GM21528 (cell line): ENCODE data around the gene GSK3B.
"Not testable (repeated sequence)": the region's sequence is repeated elsewhere in the genome, so short reads cannot be mapped to it uniquely, and the experiment has no call there.

Experiments used
- ATAC-seq: cut with Tn5 transposase; IDR thresholded peaks from one replicate; pipeline ENCODE4 v1.9.1; 2021; ENCODE audit warnings: mild to moderate bottlenecking, moderate library complexity; ENCODE audit not compliant: unreplicated experiment, low FRiP score

Gene GSK3B

DNA sequence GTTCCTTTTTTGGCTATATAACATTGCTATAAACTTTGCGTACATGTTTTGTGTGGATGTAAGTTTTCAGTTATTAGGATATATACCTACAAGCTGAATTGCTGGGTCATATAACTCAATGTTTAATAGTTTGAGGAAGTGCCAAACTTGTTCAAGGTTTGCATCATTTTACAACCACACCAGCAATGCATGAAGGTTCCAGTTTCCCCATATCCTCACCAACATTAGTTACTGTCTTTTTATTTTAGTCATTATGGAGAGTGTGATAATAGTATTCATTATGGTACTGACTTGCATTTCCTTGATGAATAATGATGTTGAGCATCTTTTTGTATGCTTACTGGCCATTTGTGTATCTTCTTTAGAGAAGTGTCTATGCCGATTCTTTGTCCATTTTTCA is 200.1 kb downstream of the GSK3B start:
- no peak for ATAC-seq

DNA sequence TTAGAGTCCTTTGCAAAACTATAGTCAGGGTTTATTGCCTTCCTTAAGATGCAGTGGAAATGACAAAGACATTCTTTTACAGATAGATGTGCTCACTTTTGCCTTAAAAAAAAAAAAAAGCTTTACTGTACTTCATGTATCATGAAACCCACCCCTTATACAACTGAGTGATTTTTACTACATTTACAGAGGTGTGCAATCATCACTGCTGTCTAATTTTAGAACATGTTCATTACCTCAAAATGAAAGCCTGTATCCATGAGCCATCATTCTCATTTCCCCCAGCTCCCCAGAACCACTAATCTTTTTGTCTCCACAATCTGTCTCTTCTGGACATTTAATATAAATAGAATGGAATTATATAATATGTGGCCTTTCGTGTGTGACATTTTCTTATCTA is 200.5 kb downstream of the GSK3B start:
- ATAC-seq, result no peak

DNA sequence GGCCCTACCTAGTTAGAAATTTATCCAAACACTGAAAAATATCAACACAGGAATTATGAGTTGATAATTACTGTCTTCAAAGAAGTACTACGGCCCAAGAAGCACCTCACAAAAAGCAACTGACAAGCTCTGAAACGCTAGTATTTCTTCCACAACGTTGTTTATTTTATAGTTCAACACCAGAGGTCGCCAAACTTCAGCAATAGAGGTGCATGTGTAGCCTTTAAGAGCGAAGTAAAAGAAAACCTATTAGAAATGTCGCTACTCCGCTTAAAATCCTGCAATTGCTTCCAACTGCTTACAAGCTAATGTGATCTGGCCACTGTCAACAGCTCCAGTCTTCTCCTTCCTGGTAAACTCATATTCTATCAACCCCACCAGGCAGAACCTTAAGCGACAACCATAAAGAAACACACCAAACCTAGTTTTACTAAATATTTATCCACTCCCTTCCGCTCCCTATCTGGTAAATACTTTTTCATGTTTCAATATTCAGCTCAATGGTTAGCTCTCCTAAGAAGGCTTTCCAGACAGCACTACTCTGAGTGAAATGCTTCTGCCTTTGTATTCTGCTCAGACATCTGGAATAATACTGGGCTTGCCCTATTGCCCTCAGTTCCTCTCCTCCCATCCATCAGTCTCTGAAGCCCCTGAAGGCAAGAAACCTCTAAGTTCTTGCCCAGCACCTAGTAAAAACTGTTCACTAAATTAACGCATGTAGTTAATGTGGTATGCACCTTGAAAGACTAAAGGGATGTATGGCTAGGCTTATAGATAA is 202.1 kb downstream of the GSK3B start:
- ATAC-seq, result no peak

DNA sequence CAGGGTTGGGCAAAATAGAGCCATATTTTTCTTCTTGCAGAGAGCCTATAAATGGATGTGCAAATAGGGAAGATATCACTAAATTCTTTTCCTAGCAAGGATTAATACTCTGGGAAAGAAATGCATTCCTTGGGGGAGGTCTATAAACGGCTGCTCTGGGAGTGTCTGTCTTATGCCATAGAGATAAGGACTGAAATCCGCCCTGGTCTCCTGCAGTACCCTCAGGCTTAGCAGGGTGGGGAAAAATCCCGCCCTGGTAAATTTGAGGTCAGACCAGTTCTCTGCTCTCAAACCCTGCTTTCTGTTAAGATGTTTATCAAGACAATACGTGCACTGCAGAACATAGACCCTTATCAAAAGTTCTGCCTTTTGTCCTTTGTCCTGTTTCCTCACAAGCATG is 205.6 kb downstream of the GSK3B start:
- not testable (repeated sequence) for ATAC-seq

DNA sequence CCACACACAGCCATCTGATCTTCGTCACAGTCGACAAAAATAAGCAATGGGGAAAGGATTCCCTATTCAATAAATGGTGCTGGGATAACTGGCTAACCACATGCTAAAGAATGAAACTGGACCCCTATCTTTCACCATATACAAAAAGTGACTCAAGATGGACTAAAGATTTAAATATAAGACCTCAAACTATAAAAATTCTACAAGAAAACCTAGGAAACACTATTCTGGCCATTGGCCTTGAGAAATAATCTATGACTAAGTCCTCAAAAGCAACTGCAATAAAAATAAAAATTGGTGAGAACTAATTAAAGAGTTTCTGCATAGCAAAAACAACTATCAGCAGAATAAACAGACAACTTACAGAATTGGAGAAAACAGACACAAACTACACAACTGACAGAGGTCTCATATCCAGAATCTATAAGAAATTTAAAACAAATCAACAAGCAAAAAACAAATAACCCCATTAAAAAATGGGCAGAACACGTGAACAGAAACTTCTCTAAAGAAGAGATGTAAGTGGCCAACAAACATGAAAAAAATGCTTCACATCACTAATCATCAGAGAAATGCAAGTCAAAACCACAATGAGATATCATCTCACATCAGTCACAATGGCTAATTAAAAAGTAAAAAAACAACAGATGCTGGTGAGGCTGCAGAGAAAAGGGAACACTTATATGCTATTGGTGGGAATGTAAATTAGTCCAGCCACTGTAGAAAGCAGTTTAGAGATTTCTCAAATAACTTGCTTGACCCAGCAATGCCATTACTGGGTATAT is 208.3 kb downstream of the GSK3B start:
- no peak for ATAC-seq

DNA sequence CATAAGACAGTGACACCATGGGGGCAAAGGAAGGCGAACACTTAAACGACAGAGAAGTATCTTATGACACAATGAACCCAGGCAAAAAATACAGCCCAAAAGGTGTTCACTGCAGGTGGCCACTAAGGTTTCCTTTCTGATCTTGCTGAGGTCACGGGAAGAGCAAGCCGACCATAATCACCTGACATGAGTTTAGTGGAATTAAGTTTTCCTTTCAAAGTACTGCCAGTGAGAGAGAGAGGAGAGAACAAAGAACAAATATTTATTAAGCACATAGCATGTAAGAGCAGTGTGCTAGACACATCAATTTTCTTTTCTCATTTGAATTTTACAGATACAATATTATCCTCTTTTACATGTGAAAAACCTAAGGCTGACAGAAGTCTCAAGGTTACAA is 210.1 kb downstream of the GSK3B start:
- ATAC-seq, result no peak

DNA sequence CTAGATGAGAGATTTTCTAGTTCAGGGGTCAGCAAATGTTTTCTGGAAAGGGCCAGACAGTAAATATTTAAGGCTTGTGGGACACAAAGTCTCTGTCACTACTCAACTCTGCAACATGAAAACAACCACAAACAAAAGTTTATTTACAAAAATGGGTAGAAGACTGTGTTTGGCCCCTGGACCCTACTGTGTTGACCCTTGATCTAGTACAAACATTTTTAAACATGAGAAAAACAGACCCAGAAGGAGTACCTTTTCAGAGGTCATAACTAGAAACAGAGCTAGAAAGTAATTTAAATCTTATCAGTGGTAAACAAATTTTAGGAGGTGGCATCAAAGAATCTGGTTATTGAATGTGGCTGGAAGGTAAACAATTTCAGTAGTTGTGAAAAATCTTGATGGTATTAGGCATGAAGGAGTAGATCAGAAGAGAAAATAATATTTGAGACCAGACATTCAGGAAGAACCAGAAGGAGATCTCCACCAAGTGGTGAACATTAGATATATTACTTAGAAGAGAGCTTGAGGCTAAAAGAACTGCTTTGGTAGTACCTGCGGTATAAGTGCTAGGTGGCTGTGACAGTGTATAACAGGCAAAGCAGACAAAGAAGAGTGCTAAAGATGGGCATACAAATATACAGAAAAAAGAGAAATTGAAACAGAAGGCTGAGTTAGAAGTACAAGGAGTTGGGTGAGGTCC is 210.6 kb downstream of the GSK3B start:
- ATAC-seq, result no peak

DNA sequence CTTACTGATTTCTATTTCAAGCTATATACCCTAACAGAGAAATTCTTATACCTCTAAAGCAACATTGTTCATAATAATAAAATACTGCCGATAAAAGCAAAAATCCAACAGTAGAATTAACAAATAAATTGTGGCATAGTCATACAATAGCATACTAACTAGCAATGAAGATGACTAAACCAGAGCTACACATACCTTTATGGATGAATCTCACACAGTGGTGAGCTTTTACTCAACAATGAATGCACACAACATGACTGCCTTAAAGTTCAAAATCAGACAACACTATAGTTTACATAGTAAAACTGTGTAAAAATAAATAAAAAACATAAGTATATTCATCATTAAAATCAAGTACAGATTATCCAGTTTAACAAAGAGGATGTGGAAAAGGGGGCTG is 213.3 kb downstream of the GSK3B start:
- ATAC-seq, result no peak

DNA sequence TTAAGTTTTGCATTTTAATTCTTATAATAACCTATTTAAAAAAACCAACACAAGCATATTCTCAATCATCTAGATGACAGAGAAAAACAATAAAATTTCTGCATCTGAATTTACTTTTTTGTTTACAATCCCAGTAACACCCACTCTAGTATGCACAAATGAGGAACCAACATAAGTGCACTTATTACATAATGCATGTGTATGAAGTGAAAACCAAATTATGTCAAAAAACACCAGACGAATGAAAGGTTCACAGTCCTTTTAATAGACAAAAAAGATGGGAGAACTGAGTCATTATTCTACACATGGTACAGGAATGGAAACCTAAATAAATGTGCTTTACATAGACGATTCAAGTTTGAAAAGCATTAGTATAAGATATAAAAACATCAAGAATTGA is 220.6 kb downstream of the GSK3B start:
- ATAC-seq, result no peak

DNA sequence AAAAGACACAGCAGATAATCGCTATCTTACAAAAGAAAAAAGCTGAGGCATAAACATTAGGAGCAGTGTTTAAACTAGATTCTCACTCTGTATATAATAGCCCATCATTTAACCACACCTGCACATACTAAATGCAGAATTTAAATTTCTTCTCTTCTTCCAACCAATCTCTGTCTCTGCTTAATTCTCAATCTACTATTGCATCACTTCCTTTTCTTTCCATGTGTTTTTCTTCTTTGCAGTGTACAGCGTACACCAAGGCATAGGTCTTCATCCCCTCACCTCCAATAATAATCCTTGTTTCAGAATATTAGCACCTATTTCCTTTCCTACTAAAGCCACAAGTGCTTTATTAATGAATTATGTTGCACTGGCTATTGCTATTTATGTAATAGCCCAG is 221.5 kb downstream of the GSK3B start:
- no peak for ATAC-seq

DNA sequence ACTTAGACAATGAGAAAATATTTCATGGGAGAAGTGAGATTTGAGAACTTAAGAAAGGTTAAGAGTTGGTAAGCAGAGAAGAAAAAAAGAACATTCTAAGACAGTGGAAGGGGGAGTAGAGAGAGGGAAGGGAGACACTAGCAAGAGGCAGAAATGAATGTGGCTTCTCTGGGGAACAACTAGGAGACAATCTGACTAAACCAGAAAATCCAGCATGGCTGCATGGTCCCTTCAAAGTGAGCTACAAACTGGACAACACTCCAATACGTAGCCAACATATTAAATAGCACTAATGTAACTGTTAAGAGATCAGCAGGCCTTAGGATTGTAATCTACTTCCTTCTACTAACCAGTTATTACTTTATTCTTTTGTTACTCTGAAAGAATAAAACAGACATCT is 222.7 kb downstream of the GSK3B start:
- ATAC-seq, result no peak

DNA sequence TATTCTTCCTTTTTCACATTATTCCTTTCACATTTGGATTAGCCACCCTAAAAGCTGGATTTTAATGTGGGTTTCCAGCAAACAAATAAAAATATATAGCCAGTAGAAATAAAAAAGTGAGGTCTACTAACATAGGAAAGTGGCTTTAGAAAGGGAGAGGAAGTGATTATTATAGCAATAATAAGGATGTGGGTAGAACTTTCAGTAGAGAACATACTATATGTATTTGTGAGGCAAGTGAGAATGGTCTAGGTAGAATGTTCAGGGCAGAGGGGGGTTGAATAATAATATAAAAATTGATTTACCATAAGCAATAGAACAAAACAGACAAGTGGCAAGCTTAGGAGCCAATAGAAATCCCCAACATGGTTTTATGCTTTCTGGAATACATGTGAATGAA is 223.7 kb downstream of the GSK3B start:
- no peak for ATAC-seq

DNA sequence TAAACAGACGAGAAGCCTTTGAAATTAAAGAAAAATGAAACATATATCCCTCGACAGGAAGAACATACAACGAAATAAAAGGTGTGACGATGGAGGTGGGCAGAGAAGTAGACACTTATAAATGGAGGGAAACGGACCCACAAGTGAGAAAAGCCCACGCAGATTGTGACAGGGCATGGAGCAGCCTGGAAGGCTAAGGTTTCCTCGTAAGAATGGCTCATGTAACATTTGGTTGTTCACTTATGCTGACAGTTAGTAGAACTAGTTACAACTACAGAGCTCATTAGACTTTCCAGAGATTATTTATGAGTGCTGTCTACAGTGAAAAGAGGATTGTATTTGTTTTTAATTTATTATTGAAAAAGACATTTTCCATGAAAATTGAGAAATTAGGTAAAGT is 229.8 kb downstream of the GSK3B start:
- no peak for ATAC-seq

DNA sequence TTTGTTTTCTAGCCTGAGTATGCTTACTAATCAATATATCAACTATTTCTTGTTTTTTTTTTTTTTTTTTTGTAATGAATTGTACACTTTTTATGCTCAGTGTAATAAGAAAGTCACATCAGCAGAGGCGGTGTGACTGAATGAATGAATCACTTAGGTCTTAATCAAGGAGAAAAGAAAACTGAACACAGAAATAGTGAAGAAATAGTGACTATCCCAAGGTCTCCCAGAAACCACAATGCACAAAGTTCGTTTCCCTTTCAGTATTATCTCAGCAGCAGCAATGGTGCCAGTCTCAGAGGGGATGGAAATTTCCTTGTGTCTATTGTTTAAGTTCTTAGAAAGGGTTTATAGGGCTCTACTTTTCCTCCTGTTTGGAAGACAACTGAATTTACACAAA is 231.6 kb downstream of the GSK3B start:
- ATAC-seq, result no peak

DNA sequence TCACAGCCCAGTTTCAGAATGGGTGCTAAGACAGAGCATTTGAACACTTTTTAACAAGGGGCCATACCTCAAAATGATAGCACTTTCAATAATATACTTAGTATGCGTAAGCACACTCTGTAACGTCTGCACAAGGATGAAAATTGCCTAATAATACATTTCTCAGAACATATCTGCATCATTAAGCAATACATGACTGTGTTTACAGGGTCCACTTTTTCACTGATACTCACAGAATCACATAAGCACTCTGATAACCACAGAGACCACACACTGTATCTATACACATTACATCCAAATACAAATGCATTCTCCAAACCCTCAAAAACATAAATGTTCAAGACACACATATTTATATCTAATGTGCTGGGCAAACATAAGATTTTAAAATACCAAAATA is 232.6 kb downstream of the GSK3B start:
- no peak for ATAC-seq

DNA sequence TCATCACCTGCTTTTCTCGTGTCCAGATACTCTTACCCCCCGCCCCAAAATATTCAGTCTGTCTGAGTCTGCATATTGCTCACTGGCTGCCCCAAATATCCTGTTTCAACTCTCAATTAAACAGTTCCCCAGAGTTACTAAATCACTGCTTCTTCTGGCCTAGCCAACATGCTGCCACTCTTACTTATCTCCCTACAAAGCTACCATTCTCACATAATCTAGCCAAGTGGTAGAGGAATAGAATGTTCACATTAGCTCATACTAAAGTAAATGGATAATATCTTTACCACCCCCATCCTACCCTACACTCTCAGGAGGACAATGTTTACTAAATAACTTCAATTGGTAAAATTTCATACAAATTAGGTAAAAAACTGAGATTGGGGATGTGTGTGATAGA is 234.5 kb downstream of the GSK3B start:
- ATAC-seq, result no peak

DNA sequence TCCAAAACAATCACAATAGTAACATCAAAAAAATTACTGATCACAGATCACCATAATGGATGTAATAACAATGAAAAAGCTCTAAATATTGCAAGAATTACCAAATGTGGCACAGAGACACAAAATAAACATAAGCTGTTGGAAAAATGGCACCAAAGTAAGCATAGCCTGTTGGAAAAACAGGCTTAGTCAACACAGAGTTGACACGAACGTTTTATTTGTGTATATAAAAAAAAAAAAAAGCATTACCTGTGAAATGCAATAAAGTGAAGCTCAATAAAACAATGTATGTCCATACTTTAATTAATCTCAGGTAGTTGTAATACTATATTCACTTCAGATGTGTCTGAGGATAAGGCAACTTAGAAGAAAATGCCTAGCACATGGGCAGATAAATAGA is 235.3 kb downstream of the GSK3B start:
- no peak for ATAC-seq

DNA sequence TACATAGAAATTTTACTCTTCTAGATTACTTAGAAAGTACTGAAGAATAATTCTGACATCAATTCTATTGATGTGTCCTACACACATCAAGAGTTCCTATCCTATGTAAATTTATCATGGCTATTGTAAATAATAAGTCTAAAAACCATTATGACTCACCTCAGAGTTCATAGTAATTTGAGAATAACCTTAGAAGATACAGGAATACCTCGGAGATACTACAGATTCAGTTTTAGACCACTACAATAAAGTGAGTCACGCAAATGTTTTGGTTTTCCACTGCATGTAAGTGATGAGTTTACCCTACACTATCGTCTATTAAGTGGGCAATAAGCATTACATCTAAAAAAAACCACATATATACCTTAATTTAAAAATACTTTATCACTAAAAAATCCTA is 237.6 kb downstream of the GSK3B start:
- ATAC-seq, result no peak

DNA sequence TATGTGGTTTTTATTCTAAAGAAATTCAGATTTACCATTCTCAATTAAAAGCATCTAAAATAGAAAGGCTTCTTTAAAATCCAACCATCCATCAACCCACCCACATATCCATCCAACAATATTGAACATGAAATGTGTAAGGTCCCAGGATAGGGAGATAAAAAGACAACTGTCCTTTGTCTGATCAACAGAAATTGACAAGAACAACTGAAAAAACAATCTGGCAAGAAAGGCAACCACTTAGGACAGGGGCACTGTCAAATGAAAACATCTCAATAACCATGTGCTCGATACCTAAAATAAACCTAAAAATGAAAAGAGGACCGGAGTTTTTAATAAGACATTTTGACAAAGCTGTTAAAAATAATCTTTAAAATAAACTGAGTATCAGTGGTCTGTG is 245.1 kb downstream of the GSK3B start:
- no peak for ATAC-seq

DNA sequence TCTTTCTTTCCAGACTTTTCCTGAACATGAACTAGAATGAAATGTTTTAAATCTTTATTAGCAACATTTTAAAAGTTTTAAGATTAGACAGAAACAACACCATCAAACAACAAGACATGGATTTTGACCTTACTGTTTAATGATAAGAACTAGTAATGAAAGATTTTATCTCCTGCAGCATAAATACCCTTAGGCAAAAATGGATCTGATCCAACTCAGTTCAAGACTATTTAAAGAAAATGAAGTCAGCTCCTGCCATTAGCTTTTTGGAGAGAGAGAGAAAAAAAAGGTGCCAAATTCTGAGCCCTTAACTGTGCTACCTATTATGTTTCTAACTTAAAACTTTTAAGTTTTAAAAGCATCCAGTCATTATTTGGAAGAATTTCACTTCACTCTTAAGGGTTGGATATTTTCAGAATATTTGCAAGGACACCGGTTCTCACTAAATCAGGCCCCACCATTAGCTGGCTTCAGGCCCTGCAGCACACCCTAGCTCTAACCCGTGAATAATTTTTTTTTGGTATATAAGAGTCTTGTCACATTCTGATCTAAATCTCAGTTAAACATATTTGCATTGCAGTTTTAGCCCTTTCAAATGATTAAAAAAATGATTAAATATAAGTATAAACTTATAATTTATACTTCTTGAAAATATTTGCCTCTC is 252.3 kb downstream of the GSK3B start:
- ATAC-seq, result no peak

DNA sequence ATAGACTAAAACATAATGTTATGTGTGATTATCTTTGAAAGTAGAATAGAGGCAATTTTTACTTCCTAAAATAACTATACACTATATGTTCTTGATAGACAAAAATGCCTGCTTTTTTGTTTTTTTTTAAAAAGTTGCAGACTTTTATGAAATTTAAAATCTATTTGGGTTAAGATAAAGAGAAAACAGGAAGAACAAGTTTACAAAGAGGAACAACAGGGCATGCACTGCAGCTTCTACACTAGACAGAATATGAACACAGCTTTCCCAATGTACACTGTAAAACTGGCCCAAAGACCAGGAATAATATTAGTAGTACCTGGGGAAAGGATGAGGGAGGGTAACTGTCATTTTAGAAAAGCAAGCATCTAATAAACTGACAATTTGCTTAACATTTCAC is 258.7 kb downstream of the GSK3B start:
- no peak for ATAC-seq
